GM23338 (cell line): ENCODE results near the gene BCAS1. TPM values are rescaled to one million over a fixed set of nuclear protein-coding genes. Genes with fewer than 3 reads are reported as not detected.

Source experiments
- ATAC-seq: fragments of 200-7000 bp; cut with Tn5 transposase; 3 replicates; pipeline ENCODE4 v1.9.1; 2020
- DNase-seq: peaks from one replicate; pipeline ENCODE4 v3.0.0-alpha.2; 2015; ENCODE audit warnings: low spot score
- H2AFZ ChIP-seq: fragments of 200-600 bp; sonication (generic); 2 replicates; pipeline ENCODE4 v1.8.0; 2016; ENCODE audit warnings: antibody characterized with exemption, mild to moderate bottlenecking, moderate library complexity
- H3F3A ChIP-seq: fragments of 200-600 bp; sonication (generic); replicated peaks from 2 replicates; pipeline ENCODE4 v1.8.0; 2017; ENCODE audit warnings: antibody characterized with exemption, mixed run types, low read depth
- H3K27ac ChIP-seq: fragments of 200-600 bp; sonication (generic); 2 replicates; pipeline ENCODE4 v1.6.1; 2016; ENCODE audit warnings: low read depth
- H3K27me3 ChIP-seq: fragments of 200-600 bp; sonication (generic); 2 replicates; pipeline ENCODE4 v1.8.0; 2016; ENCODE audit warnings: mild to moderate bottlenecking, mixed run types, moderate library complexity; ENCODE audit not compliant: insufficient read depth
- H3K36me3 ChIP-seq: fragments of 200-600 bp; sonication (generic); 2 replicates; pipeline ENCODE4 v1.8.0; 2016; ENCODE audit warnings: mild to moderate bottlenecking; ENCODE audit not compliant: insufficient read depth
- H3K4me1 ChIP-seq: fragments of 200-600 bp; sonication (generic); 2 replicates; pipeline ENCODE4 v1.8.0; 2016; ENCODE audit warnings: mild to moderate bottlenecking, moderate library complexity; ENCODE audit not compliant: insufficient read depth
- H3K4me2 ChIP-seq: fragments of 200-600 bp; sonication (generic); 2 replicates; pipeline ENCODE4 v1.7.1; 2017; ENCODE audit warnings: mixed run types
- H3K4me3 ChIP-seq: fragments of 200-600 bp; sonication (generic); 2 replicates; pipeline ENCODE4 v1.6.1; 2016; ENCODE audit warnings: mixed run types
- H3K79me2 ChIP-seq: fragments of 200-600 bp; sonication (generic); replicated peaks from 2 replicates; pipeline ENCODE4 v1.8.0; 2017; ENCODE audit warnings: mild to moderate bottlenecking; ENCODE audit not compliant: insufficient read depth
- H3K9me2 ChIP-seq: fragments of 200-600 bp; sonication (generic); 2 replicates; pipeline ENCODE4 v1.8.0; 2017; ENCODE audit not compliant: insufficient read depth
- H4K20me1 ChIP-seq: fragments of 200-600 bp; sonication (generic); replicated peaks from 2 replicates; pipeline ENCODE4 v1.8.0; 2017; ENCODE audit warnings: mild to moderate bottlenecking; ENCODE audit not compliant: insufficient read depth
- H3K27ac Mint-ChIP-seq: 2 replicates; pipeline ENCODE4 v1.8.0; 2020; ENCODE audit warnings: inconsistent platforms, mild to moderate bottlenecking, moderate library complexity, mixed read lengths
- H3K27me3 Mint-ChIP-seq: 3 replicates; pipeline ENCODE4 v1.8.0; 2022; ENCODE audit warnings: low read depth, mild to moderate bottlenecking, moderate library complexity, mixed read lengths, inconsistent platforms; ENCODE audit not compliant: insufficient read depth, poor library complexity
- H3K36me3 Mint-ChIP-seq: 3 replicates; pipeline ENCODE4 v1.8.0; 2021; ENCODE audit warnings: low read depth, mild to moderate bottlenecking, inconsistent platforms, moderate library complexity, mixed read lengths
- H3K4me1 Mint-ChIP-seq: 3 replicates; pipeline ENCODE4 v1.8.0; 2020; ENCODE audit warnings: mild to moderate bottlenecking, inconsistent platforms, mixed read lengths
- H3K4me3 Mint-ChIP-seq: 3 replicates; pipeline ENCODE4 v1.8.0; 2021; ENCODE audit warnings: moderate library complexity, mild to moderate bottlenecking, inconsistent platforms, mixed read lengths
- H3K9me3 Mint-ChIP-seq: 3 replicates; pipeline ENCODE4 v1.8.0; 2020; ENCODE audit warnings: moderate library complexity, mild to moderate bottlenecking, inconsistent platforms, mixed read lengths
- EZH2 ChIP-seq: fragments of 200-600 bp; sonication (generic); IDR thresholded peaks from one replicate; pipeline ENCODE4 v1.8.0; 2017; ENCODE audit warnings: antibody characterized with exemption, mild to moderate bottlenecking, low read depth; ENCODE audit not compliant: unreplicated experiment
- JUNB ChIP-seq: IDR thresholded peaks from one replicate; pipeline ENCODE4 v1.6.1; 2016; ENCODE audit warnings: antibody characterized with exemption; ENCODE audit not compliant: unreplicated experiment
- NANOG ChIP-seq: IDR thresholded peaks from 2 replicates; pipeline ENCODE4 v1.6.1; 2016; ENCODE audit warnings: antibody characterized with exemption, borderline replicate concordance
- STAT1 ChIP-seq: IDR thresholded peaks from one replicate; pipeline ENCODE4 v1.6.1; 2016; ENCODE audit warnings: antibody characterized with exemption; ENCODE audit not compliant: unreplicated experiment
- ZNF331 ChIP-seq: fragments of 250-450 bp; sonication (Bioruptor Pico); IDR thresholded peaks from 2 replicates; pipeline ENCODE4 v1.5.0; 2020; ENCODE audit warnings: low read depth, mild to moderate bottlenecking, moderate library complexity
- polyA plus RNA-seq: library from polyadenylated mRNA; unstranded; fragments of >200 nt; fragmentation: Nextera tagmentation; extraction: Ambion mirVana; gene quantifications from 2 replicates; pipeline ENCODE4 v1.2.1, GENCODE V29; 2016
- total RNA-seq: library from RNA; depleted of rRNA; stranded (reverse); fragments of >200 nt; shearing (Covaris generic); gene quantifications from 2 replicates; pipeline ENCODE4 v1.2.3, GENCODE V29; 2014
- TF ChIP-seq, protein P1 (sequence below): IDR thresholded peaks from 2 replicates; pipeline ENCODE4 v1.6.1; 2016; ENCODE audit warnings: antibody characterized with exemption
- TF ChIP-seq, protein P2 (sequence below): fragments of 250-450 bp; sonication (Bioruptor Pico); IDR thresholded peaks from 2 replicates; pipeline ENCODE4 v1.5.0; 2020; ENCODE audit warnings: mild to moderate bottlenecking, moderate library complexity
- TF ChIP-seq, protein P3 (sequence below), 2 experiments: fragments of 200-600 bp in 1 of 2; sonication (generic) in 1 of 2; conservative IDR thresholded peaks; 2 replicates each; pipeline versions ENCODE4 v1.5.1 to v1.6.1; 2016 to 2017; ENCODE audit warnings: antibody characterized with exemption in 2 of 2, low read depth in 2 of 2, mild to moderate bottlenecking in 2 of 2, moderate library complexity in 1 of 2

BCAS1 gene
- total and polyA plus RNA-seq, 2 experiments from 2014 or later, result 0.17 to 0.19 TPM

DNA sequence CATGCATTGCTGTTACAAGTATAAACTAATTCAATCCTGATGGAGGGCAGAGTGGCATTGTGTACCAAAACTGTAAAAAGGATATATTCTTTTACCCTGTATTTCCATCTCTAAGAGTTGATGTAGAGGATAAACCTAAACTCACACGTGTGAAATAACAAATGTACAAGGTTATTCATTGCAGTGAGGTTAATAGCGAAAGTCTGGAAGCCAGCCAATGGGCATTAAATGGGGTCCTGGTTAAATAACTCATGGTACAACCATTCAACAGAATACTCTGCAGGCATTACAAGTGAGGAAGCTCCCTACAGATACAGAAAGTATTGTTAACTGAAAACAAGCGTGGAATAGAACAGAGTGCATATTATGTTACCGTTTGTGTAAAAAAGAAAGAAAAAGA lies 56.9 kb downstream of the BCAS1 start:
- H3K4me2 ChIP-seq, result no peak overlapping the region
- ATAC-seq (no peak), DNase-seq (no peak)
- H3K4me1 Mint-ChIP-seq, result no peaks in the 10 kb centered on the region
- H3K27me3 Mint-ChIP-seq, result no peaks in the 10 kb centered on the region
- TF ChIP-seq, protein P1, sequence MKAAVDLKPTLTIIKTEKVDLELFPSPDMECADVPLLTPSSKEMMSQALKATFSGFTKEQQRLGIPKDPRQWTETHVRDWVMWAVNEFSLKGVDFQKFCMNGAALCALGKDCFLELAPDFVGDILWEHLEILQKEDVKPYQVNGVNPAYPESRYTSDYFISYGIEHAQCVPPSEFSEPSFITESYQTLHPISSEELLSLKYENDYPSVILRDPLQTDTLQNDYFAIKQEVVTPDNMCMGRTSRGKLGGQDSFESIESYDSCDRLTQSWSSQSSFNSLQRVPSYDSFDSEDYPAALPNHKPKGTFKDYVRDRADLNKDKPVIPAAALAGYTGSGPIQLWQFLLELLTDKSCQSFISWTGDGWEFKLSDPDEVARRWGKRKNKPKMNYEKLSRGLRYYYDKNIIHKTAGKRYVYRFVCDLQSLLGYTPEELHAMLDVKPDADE, result no peak
- TF ChIP-seq, protein P2, sequence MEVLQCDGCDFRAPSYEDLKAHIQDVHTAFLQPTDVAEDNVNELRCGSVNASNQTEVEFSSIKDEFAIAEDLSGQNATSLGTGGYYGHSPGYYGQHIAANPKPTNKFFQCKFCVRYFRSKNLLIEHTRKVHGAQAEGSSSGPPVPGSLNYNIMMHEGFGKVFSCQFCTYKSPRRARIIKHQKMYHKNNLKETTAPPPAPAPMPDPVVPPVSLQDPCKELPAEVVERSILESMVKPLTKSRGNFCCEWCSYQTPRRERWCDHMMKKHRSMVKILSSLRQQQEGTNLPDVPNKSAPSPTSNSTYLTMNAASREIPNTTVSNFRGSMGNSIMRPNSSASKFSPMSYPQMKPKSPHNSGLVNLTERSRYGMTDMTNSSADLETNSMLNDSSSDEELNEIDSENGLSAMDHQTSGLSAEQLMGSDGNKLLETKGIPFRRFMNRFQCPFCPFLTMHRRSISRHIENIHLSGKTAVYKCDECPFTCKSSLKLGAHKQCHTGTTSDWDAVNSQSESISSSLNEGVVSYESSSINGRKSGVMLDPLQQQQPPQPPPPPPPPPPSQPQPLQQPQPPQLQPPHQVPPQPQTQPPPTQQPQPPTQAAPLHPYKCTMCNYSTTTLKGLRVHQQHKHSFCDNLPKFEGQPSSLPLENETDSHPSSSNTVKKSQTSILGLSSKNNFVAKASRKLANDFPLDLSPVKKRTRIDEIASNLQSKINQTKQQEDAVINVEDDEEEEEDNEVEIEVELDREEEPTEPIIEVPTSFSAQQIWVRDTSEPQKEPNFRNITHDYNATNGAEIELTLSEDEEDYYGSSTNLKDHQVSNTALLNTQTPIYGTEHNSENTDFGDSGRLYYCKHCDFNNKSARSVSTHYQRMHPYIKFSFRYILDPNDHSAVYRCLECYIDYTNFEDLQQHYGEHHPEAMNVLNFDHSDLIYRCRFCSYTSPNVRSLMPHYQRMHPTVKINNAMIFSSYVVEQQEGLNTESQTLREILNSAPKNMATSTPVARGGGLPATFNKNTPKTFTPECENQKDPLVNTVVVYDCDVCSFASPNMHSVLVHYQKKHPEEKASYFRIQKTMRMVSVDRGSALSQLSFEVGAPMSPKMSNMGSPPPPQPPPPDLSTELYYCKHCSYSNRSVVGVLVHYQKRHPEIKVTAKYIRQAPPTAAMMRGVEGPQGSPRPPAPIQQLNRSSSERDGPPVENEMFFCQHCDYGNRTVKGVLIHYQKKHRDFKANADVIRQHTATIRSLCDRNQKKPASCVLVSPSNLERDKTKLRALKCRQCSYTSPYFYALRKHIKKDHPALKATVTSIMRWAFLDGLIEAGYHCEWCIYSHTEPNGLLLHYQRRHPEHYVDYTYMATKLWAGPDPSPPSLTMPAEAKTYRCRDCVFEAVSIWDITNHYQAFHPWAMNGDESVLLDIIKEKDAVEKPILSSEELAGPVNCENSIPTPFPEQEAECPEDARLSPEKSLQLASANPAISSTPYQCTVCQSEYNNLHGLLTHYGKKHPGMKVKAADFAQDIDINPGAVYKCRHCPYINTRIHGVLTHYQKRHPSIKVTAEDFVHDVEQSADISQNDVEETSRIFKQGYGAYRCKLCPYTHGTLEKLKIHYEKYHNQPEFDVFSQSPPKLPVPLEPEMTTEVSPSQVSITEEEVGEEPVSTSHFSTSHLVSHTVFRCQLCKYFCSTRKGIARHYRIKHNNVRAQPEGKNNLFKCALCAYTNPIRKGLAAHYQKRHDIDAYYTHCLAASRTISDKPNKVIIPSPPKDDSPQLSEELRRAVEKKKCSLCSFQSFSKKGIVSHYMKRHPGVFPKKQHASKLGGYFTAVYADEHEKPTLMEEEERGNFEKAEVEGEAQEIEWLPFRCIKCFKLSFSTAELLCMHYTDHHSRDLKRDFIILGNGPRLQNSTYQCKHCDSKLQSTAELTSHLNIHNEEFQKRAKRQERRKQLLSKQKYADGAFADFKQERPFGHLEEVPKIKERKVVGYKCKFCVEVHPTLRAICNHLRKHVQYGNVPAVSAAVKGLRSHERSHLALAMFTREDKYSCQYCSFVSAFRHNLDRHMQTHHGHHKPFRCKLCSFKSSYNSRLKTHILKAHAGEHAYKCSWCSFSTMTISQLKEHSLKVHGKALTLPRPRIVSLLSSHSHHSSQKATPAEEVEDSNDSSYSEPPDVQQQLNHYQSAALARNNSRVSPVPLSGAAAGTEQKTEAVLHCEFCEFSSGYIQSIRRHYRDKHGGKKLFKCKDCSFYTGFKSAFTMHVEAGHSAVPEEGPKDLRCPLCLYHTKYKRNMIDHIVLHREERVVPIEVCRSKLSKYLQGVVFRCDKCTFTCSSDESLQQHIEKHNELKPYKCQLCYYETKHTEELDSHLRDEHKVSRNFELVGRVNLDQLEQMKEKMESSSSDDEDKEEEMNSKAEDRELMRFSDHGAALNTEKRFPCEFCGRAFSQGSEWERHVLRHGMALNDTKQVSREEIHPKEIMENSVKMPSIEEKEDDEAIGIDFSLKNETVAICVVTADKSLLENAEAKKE (CRISPR knock-in tag), result no peak
- no peaks in the 10 kb centered on the region for H3F3A ChIP-seq
- no peaks in the 10 kb centered on the region for H3K79me2 ChIP-seq
- H3K36me3 ChIP-seq, result no peaks in the 10 kb centered on the region
- no peaks in the 10 kb centered on the region for H3K4me1 ChIP-seq
- H3K9me2 ChIP-seq, result no peaks in the 10 kb centered on the region
- no peak overlapping the region for H3K4me3 Mint-ChIP-seq
- H3K36me3 Mint-ChIP-seq, result no peaks in the 10 kb centered on the region
- no peak overlapping the region for H3K27ac Mint-ChIP-seq
- H3K27ac ChIP-seq, result no peak overlapping the region
- H2AFZ ChIP-seq, result no peak overlapping the region
- H3K4me3 ChIP-seq, result no peak overlapping the region
- H3K27me3 ChIP-seq, result no peaks in the 10 kb centered on the region
- no peaks in the 10 kb centered on the region for H3K9me3 Mint-ChIP-seq
- H4K20me1 ChIP-seq, result no peaks in the 10 kb centered on the region

DNA sequence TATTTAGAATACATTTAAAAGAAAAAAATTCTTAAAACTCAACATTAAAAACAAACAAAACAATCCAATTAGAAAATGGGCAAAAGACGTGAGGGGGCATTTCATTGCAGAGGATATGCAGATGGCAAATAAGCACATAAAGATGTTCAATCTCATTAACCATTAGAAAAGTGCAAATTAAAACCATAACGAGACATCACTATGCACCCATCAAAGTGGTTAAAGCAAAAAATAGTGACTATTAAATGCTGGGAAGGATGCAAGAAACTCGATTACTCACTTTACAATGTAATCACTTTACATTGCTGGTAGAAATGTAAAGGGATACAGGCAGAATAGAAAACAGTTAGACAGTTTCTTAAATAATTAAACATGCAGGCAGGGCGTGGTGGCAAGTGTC lies 59.0 kb downstream of the BCAS1 start:
- Histone ChIP-seq H3K9me2 (no peaks in the 10 kb centered on the region), H3K4me1 (no peaks in the 10 kb centered on the region), H3K4me3 (no peak overlapping the region), H3F3A (no peaks in the 10 kb centered on the region), H3K27ac (no peak overlapping the region), H3K79me2 (no peaks in the 10 kb centered on the region), H3K27me3 (no peaks in the 10 kb centered on the region), H3K36me3 (no peaks in the 10 kb centered on the region), H3K4me2 (no peak overlapping the region), H2AFZ (no peak overlapping the region), H4K20me1 (no peaks in the 10 kb centered on the region)
- ATAC-seq (no peak), DNase-seq (no peak)
- Mint-ChIP-seq H3K9me3 (no peaks in the 10 kb centered on the region), H3K4me3 (no peak overlapping the region), H3K27ac (no peak overlapping the region), H3K4me1 (no peaks in the 10 kb centered on the region), H3K27me3 (no peaks in the 10 kb centered on the region), H3K36me3 (no peaks in the 10 kb centered on the region)
- TF ChIP-seq, protein P3, sequence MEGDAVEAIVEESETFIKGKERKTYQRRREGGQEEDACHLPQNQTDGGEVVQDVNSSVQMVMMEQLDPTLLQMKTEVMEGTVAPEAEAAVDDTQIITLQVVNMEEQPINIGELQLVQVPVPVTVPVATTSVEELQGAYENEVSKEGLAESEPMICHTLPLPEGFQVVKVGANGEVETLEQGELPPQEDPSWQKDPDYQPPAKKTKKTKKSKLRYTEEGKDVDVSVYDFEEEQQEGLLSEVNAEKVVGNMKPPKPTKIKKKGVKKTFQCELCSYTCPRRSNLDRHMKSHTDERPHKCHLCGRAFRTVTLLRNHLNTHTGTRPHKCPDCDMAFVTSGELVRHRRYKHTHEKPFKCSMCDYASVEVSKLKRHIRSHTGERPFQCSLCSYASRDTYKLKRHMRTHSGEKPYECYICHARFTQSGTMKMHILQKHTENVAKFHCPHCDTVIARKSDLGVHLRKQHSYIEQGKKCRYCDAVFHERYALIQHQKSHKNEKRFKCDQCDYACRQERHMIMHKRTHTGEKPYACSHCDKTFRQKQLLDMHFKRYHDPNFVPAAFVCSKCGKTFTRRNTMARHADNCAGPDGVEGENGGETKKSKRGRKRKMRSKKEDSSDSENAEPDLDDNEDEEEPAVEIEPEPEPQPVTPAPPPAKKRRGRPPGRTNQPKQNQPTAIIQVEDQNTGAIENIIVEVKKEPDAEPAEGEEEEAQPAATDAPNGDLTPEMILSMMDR (conservative IDR thresholded peaks at IDR 0.05; ENCODE audit: low read depth in 2 of 2), result no peak
- TF ChIP-seq, protein P1, result no peak
- no peak for TF ChIP-seq JUNB
- TF ChIP-seq NANOG, result no peak
- no peak for TF ChIP-seq STAT1
- no peak for TF ChIP-seq ZNF331 (CRISPR knock-in tag)
- TF ChIP-seq EZH2, result no peak
